Astrocyte of the hippocampus (primary cell): ENCODE results near the gene ADGRL2.

Source experiments
- DNase-seq: peaks from one replicate; pipeline ENCODE4 v3.0.0; 2011; ENCODE audit warnings: low read depth, low spot score

The ADGRL2 gene

GRCh38 chr1:81907575-81907974 is 106.8 kb downstream of the ADGRL2 start:
- DNase-seq, result no peak

GRCh38 chr1:81912383-81912782 is 111.6 kb downstream of the ADGRL2 start:
- no peak for DNase-seq

- DNase-seq, result no peak
Measured at GRCh38 chr1:81915937-81916336, 115.2 kb downstream of the ADGRL2 start.

DNA sequence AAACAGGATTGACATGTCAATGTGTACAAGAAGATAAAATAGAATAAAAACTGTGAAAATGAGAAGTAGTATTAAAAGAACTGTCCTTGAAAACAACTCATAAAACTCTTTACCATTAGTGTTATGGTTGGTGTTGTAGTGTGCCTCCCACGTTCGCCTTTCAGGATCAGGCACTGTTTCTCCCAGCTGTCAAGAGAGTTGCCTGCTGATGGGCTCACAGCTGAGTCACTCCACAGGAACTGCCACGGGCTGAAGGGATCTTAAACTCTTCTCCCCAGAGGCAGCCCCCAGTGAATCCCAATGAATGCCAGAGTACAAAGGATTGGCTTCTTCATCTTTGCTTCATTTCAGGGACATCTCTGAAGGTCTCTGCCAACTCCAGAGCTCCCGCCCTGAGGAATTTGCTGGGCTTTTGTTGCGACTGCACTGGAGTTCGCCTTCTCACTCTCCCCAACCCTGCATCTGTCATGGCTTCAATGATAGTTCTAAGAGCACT is 119.6 kb downstream of the ADGRL2 start:
- peak; percentile 81 for DNase-seq

DNA sequence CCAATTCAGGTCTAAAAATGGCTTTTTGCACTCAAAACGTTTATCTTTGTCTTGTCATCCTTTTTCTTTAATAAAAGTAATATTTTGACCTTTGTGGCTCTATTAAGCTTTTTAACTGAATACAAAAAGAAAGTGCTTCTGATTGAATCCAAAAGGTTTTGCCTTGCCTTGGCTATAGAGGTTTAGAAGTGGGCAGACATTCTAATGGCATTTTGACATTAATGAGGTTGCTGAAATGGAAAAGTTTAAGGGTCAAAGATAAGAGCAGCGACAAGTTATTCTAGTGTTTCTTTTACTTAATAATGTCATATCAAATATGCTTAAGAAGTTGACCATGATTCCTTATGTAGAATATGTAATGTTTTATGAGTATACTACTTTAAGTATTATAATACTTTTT is 120.2 kb downstream of the ADGRL2 start:
- no peak for DNase-seq

DNA sequence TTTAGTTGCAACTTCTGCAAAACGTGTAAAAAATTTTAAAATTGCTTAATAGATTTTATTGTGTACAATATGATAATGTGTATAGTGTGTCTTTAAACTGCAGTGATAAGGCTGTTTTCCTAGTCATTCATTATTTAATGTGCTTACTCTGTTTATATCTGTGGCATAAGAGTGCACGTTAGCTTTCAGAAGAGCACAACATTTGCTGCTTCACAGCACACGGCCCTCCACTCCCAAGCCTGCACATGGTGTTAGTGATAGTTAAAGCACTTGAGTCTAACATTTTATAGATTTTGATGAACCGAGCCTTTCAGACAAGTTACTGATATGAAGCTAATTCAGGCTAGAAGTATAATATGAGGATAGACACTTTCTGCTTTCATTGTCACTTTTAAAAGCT is 120.6 kb downstream of the ADGRL2 start:
- DNase-seq, result no peak

- no peak for DNase-seq
Measured at GRCh38 chr1:81921851-81922462, 121.2 kb downstream of the ADGRL2 start.

GRCh38 chr1:81922955-81923354 is 122.2 kb downstream of the ADGRL2 start:
- no peak for DNase-seq

GRCh38 chr1:81929106-81929505 is 128.4 kb downstream of the ADGRL2 start:
- DNase-seq, result no peak

- DNase-seq, result peak; percentile 63
Measured at GRCh38 chr1:81936853-81937252, 136.1 kb downstream of the ADGRL2 start.

GRCh38 chr1:81937791-81938450 is 137.2 kb downstream of the ADGRL2 start:
- DNase-seq, result no peak

DNA sequence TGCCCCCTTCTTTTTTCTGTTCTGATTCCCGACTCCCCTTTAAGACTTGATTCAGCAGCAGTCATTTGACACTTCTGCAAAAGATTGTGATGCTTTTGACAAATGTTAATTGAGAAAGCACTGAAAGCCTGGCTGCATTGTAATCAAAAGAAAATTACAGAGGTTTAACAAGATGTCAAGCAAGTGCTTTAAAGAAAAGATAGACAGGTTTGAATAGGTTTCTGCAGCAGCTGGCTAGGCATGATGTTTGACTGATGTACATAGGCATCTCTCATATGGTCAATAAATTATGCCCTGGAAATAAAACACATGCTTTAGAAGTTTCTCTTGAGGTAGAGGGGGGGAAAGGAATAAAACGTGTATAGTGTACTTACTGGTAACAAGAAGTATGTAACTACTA is 147.8 kb downstream of the ADGRL2 start:
- no peak for DNase-seq

- no peak for DNase-seq
Measured at GRCh38 chr1:81949421-81949820, 148.7 kb downstream of the ADGRL2 start.

DNA sequence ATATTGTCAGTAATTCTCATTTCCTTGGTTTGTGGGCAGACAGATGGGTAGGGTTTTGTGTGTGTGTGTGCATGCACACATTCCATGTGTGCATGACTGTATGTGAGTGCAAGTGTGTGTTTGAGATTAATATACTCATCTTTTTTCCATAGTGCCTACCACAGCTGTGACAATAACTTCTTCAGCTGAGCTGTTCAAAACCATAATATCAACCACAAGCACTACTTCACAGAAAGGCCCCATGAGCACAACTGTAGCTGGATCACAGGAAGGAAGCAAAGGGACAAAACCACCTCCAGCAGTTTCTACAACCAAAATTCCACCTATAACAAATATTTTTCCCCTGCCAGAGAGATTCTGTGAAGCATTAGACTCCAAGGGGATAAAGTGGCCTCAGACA is 149.3 kb downstream of the ADGRL2 start:
- DNase-seq, result no peak

GRCh38 chr1:81950591-81951244 is 150.0 kb downstream of the ADGRL2 start:
- no peak for DNase-seq

- peak; percentile 39 for DNase-seq
Measured at GRCh38 chr1:81954534-81955020, 153.8 kb downstream of the ADGRL2 start.

GRCh38 chr1:81967951-81968350 is 167.2 kb downstream of the ADGRL2 start:
- DNase-seq, result no peak

DNA sequence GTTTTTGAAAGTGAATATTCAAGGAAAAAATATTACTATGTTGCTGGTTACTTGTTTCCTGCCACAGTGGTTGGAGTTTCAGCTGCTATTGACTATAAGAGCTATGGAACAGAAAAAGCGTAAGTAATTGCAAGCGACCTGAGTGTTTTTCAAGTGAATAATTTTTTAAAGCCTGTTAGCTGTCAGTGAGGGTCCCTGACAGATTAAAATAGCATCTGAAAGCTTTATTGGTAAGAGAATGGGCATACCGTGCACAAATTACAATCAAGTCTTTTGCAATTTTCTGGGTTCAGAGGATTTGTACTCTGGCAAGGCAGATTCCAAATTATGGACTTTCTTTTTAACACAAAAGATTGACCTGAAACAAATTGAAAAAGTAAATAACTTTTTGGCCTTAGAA is 169.7 kb downstream of the ADGRL2 start:
- no peak for DNase-seq

DNA sequence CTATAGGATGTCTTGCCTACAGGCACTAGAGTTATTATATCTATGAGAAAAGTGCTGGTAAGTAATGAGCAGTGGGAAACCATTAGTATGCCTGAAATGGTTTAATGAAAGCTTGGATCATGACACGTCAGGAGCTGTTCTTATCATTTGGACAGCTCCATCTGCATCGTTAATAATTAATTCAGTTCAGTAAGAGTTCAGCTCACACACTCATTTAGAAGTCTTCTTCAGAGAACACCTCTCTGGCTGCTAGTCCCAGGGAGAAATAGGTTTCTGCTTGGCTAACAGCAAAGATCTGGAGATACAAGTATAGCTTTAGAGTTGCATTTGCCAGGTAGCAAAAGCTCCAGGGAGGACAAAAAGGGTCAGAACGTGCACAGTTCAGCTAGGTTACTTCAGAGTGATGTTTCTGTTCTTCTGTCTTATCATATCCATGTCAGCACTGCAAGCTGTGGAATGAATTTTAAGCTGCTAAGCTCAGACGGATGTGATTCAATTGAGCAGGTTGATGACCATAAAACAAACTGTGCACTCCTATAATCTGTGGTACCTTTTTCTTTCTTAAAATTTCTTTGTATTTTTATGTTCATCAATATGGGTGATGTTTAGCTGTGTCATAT is 173.6 kb downstream of the ADGRL2 start:
- no peak for DNase-seq

- no peak for DNase-seq
Measured at GRCh38 chr1:81974883-81975555, 174.3 kb downstream of the ADGRL2 start.

DNA sequence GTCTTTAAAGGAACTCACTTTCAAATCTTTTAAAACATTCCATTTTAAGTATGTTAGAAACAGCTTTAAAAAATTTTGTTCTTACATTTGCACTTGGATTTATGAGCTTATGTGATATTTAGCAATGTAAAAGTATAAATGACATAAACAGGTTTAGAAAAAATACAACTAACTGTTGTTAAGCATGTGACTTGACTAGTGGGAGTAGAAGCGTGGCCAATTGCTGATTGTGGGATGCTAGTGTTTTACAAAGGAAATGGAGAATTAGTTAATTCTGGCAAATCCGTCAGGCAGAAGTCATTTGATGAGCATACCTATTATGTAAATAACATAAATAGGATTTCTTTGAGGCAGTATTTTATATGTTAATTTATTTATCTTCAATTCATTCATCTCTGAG is 175.8 kb downstream of the ADGRL2 start:
- no peak for DNase-seq

DNA sequence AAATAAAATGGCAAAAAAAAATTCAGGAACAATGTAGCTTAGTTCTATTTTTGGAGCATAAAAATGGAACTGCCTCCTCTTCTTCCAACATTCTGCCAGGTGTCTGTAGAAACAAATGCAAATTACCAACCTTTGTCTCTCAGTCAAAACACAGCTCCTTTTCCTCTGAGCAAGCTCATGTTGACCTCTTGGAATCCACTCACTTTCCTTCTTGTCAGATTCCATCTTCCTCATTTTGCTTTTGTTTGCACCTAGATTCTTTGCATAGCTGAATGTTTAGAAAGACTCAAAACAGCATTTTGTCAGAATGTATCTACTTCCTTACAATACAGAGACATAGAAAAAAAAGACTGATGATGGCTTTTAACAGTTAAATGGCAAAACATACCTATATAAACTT is 178.2 kb downstream of the ADGRL2 start:
- DNase-seq, result peak; percentile 23
